ENCODE data around the gene PRH1. TPM values are rescaled to one million over a fixed set of nuclear protein-coding genes. Genes with fewer than 3 reads are reported as not detected.

The PRH1 gene
- total RNA-seq, 1 donor from 2014 or later, result 33.3 TPM

GRCh38 chr12:10863512-10864218, 20.4 kb downstream of the PRH1 start:
- Mint-ChIP-seq H3K27ac (ENCODE audit: unreplicated experiment) (no peak overlapping the region), H3K9me3 (ENCODE audit: unreplicated experiment) (peaks cover 4% of the 10 kb centered on the region), H3K27me3 (ENCODE audit: unreplicated experiment) (no peaks in the 10 kb centered on the region), H3K4me3 (ENCODE audit: unreplicated experiment) (no peak overlapping the region), H3K36me3 (ENCODE audit: unreplicated experiment) (no peaks in the 10 kb centered on the region), H3K4me1 (ENCODE audit: low read depth, unreplicated experiment) (no peaks in the 10 kb centered on the region)
- no peak for TF ChIP-seq CTCF (IDR thresholded peaks at IDR 0.05; ENCODE audit: partially characterized antibody, unreplicated experiment)
- no peak for DNase-seq

- no peak overlapping the region for H3K27ac Mint-ChIP-seq (ENCODE audit: unreplicated experiment)
Observed at GRCh38 chr12:10861366-10861765, 22.7 kb downstream of the PRH1 start.

GRCh38 chr12:10855807-10856206, 28.2 kb downstream of the PRH1 start:
- no peak for TF ChIP-seq CTCF (IDR thresholded peaks at IDR 0.05; ENCODE audit: partially characterized antibody, unreplicated experiment)
- no peak overlapping the region for H3K27ac Mint-ChIP-seq (ENCODE audit: unreplicated experiment)
- peaks cover 22% of the 10 kb centered on the region for H3K9me3 Mint-ChIP-seq (ENCODE audit: unreplicated experiment)
- DNase-seq, result no peak
- peaks cover 2% of the 10 kb centered on the region for H3K27me3 Mint-ChIP-seq (ENCODE audit: unreplicated experiment)
- H3K4me3 Mint-ChIP-seq (ENCODE audit: unreplicated experiment), result no peak overlapping the region
- peaks cover 32% of the 10 kb centered on the region for H3K36me3 Mint-ChIP-seq (ENCODE audit: unreplicated experiment)
- H3K4me1 Mint-ChIP-seq (ENCODE audit: low read depth, unreplicated experiment), result peaks cover 3% of the 10 kb centered on the region

More at GRCh38 chr12:10861366-10861765, 22.7 kb downstream of the PRH1 start:
- no peaks in the 10 kb centered on the region for H3K4me1 Mint-ChIP-seq (ENCODE audit: low read depth, unreplicated experiment)
- H3K36me3 Mint-ChIP-seq (ENCODE audit: unreplicated experiment), result peaks cover 18% of the 10 kb centered on the region
- TF ChIP-seq CTCF (IDR thresholded peaks at IDR 0.05; ENCODE audit: partially characterized antibody, unreplicated experiment), result no peak
- H3K27me3 Mint-ChIP-seq (ENCODE audit: unreplicated experiment), result no peaks in the 10 kb centered on the region
- no peak overlapping the region for H3K4me3 Mint-ChIP-seq (ENCODE audit: unreplicated experiment)
- DNase-seq, result no peak
- H3K9me3 Mint-ChIP-seq (ENCODE audit: unreplicated experiment), result peaks cover 14% of the 10 kb centered on the region

- Mint-ChIP-seq H3K27ac (ENCODE audit: unreplicated experiment) (no peak overlapping the region), H3K4me1 (ENCODE audit: low read depth, unreplicated experiment) (peaks cover 3% of the 10 kb centered on the region), H3K4me3 (ENCODE audit: unreplicated experiment) (no peak overlapping the region), H3K27me3 (ENCODE audit: unreplicated experiment) (peaks cover 2% of the 10 kb centered on the region), H3K9me3 (ENCODE audit: unreplicated experiment) (peaks cover 18% of the 10 kb centered on the region), H3K36me3 (ENCODE audit: unreplicated experiment) (peaks cover 32% of the 10 kb centered on the region)
- no peak for TF ChIP-seq CTCF (IDR thresholded peaks at IDR 0.05; ENCODE audit: partially characterized antibody, unreplicated experiment)
- peak; percentile 37 for DNase-seq
Observed at GRCh38 chr12:10853776-10854175, 30.3 kb downstream of the PRH1 start.

- Mint-ChIP-seq H3K4me1 (ENCODE audit: low read depth, unreplicated experiment) (peaks cover 3% of the 10 kb centered on the region), H3K36me3 (ENCODE audit: unreplicated experiment) (peaks cover 13% of the 10 kb centered on the region), H3K27ac (ENCODE audit: unreplicated experiment) (no peak overlapping the region), H3K4me3 (ENCODE audit: unreplicated experiment) (no peak overlapping the region), H3K9me3 (ENCODE audit: unreplicated experiment) (peaks cover 9% of the 10 kb centered on the region), H3K27me3 (ENCODE audit: unreplicated experiment) (peaks cover 2% of the 10 kb centered on the region)
- DNase-seq, result no peak
- no peak for TF ChIP-seq CTCF (IDR thresholded peaks at IDR 0.05; ENCODE audit: partially characterized antibody, unreplicated experiment)
Observed at GRCh38 chr12:10851243-10851858, 32.7 kb downstream of the PRH1 start.

Measured in glutamatergic neuron (in vitro differentiated cells).